Vagina (tissue), 2 donors: ENCODE measurements around the gene LRRC38. TPM values are rescaled to one million over a fixed set of nuclear protein-coding genes. Genes with fewer than 3 reads are reported as not detected.

ENCODE experiments used
- DNase-seq, 2 donors: peaks; one replicate each; pipeline ENCODE4 v3.0.0-alpha.2; 2017; ENCODE audit errors: extremely low spot score in 2 of 2
- H3K27ac ChIP-seq: fragments of 200-600 bp; sonication (generic); one replicate; pipeline ENCODE4 v1.5.1; 2019
- H3K27me3 ChIP-seq: fragments of 200-600 bp; sonication (generic); one replicate; pipeline ENCODE4 v1.5.1; 2019
- H3K36me3 ChIP-seq, 2 donors: fragments of 200-600 bp; sonication (generic); one replicate each; pipeline ENCODE4 v1.5.1; 2017 to 2019
- H3K4me1 ChIP-seq: fragments of 200-600 bp; sonication (generic); one replicate; pipeline ENCODE4 v1.5.1; 2019
- H3K4me3 ChIP-seq, 2 donors: fragments of 200-600 bp; sonication (generic); 1 replicate in 1 of 2; 2 replicates in 1 of 2; pipeline ENCODE4 v1.5.1; 2016 to 2019
- H3K9me3 ChIP-seq: fragments of 200-600 bp; sonication (generic); one replicate; pipeline ENCODE4 v1.5.1; 2019
- CTCF ChIP-seq, 3 experiments: fragments of 450-650 bp in 2 of 3; fragments of 200-600 bp in 1 of 3; sonication (generic) in 1 of 3; IDR thresholded peaks; one replicate each; pipeline ENCODE4 v1.5.1; 2017 to 2019; ENCODE audit warnings: antibody characterized with exemption in 3 of 3, mild to moderate bottlenecking in 2 of 3, moderate library complexity in 2 of 3
- POLR2A ChIP-seq, 2 donors: fragments of 450-650 bp; IDR thresholded peaks; one replicate each; pipeline ENCODE4 v1.6.1; 2017; ENCODE audit warnings: antibody characterized with exemption in 2 of 2, mild to moderate bottlenecking in 2 of 2, moderate library complexity in 2 of 2
- POLR2AphosphoS5 ChIP-seq, 2 donors: sonication (generic); formaldehyde crosslinking; IDR thresholded peaks; one replicate each; pipeline ENCODE4 v1.9.0; 2017; ENCODE audit warnings: antibody characterized with exemption in 2 of 2, mild to moderate bottlenecking in 2 of 2, low read depth in 1 of 2; ENCODE audit not compliant: insufficient read depth in 1 of 2
- intact Hi-C: fragments of 100-400 bp; cut with DNase I; formaldehyde crosslinking; loops from one replicate; pipeline ENCODE4 v1.15.1; 2023
- total RNA-seq: library from RNA; depleted of rRNA; stranded (reverse); fragments of >200 nt; gene quantifications from one replicate; pipeline ENCODE4 v1.2.3, GENCODE V29; 2016

Gene LRRC38
- total RNA-seq, 1 donor from 2014 or later: 2.5 TPM

- Histone ChIP-seq H3K9me3 (no peaks in the 10 kb centered on the region), H3K27ac (peak overlapping the region; percentile 44), H3K27me3 (no peaks in the 10 kb centered on the region), H3K4me1 (no peaks in the 10 kb centered on the region), H3K4me3 (no peak overlapping the region), H3K36me3 (no peaks in the 10 kb centered on the region)
- TF ChIP-seq POLR2AphosphoS5 (IDR thresholded peaks at IDR 0.05; ENCODE audit: insufficient read depth in 1 of 2, low read depth in 1 of 2) (peak in 1 of 2 donors; percentile 35), POLR2A (IDR thresholded peaks at IDR 0.05) (no peak)
- DNase-seq: no peak
- intact Hi-C loops: no loop called here
These were observed 36.9 kb upstream of the LRRC38 start for GRCh38 chr1:13550663-13551062.

- TF ChIP-seq CTCF (IDR thresholded peaks at IDR 0.05) (no peak), POLR2A (IDR thresholded peaks at IDR 0.05) (no peak), POLR2AphosphoS5 (IDR thresholded peaks at IDR 0.05; ENCODE audit: insufficient read depth in 1 of 2, low read depth in 1 of 2) (no peak)
- intact Hi-C loops: no loop called here
- Histone ChIP-seq H3K27me3 (no peaks in the 10 kb centered on the region), H3K9me3 (no peaks in the 10 kb centered on the region), H3K4me3 (no peak overlapping the region), H3K27ac (no peak overlapping the region), H3K4me1 (peaks cover 3% of the 10 kb centered on the region), H3K36me3 (no peaks in the 10 kb centered on the region)
- DNase-seq: no peak
These were observed 35.7 kb upstream of the LRRC38 start for GRCh38 chr1:13549521-13549920.

- no peaks in the 10 kb centered on the region for H3K9me3 ChIP-seq
- intact Hi-C loops: no loop called here
- TF ChIP-seq CTCF (IDR thresholded peaks at IDR 0.05) (no peak), POLR2AphosphoS5 (IDR thresholded peaks at IDR 0.05; ENCODE audit: insufficient read depth in 1 of 2, low read depth in 1 of 2) (no peak), POLR2A (IDR thresholded peaks at IDR 0.05) (no peak)
- H3K4me3 ChIP-seq: no peak overlapping the region
- no peaks in the 10 kb centered on the region for H3K27me3 ChIP-seq
- no peaks in the 10 kb centered on the region for H3K36me3 ChIP-seq
- peaks cover 8% of the 10 kb centered on the region for H3K4me1 ChIP-seq
- no peak overlapping the region for H3K27ac ChIP-seq
- no peak for DNase-seq
These were observed 35.2 kb upstream of the LRRC38 start for GRCh38 chr1:13549021-13549420.

- TF ChIP-seq POLR2A (IDR thresholded peaks at IDR 0.05): no peak
- no peak for TF ChIP-seq CTCF (IDR thresholded peaks at IDR 0.05)
- TF ChIP-seq POLR2AphosphoS5 (IDR thresholded peaks at IDR 0.05; ENCODE audit: insufficient read depth in 1 of 2, low read depth in 1 of 2): no peak
- no peaks in the 10 kb centered on the region for H3K36me3 ChIP-seq
- no peaks in the 10 kb centered on the region for H3K9me3 ChIP-seq
- no peak for DNase-seq
- no peak overlapping the region for H3K4me3 ChIP-seq
- H3K4me1 ChIP-seq: peaks cover 15% of the 10 kb centered on the region
- no peaks in the 10 kb centered on the region for H3K27me3 ChIP-seq
- intact Hi-C loops: no loop called here
- H3K27ac ChIP-seq: no peak overlapping the region
These were observed 34.5 kb upstream of the LRRC38 start for GRCh38 chr1:13548281-13548680.

- Histone ChIP-seq H3K4me1 (peaks cover 17% of the 10 kb centered on the region), H3K9me3 (no peaks in the 10 kb centered on the region), H3K36me3 (no peaks in the 10 kb centered on the region), H3K27ac (no peak overlapping the region), H3K27me3 (no peaks in the 10 kb centered on the region), H3K4me3 (no peak overlapping the region)
- TF ChIP-seq POLR2A (IDR thresholded peaks at IDR 0.05): no peak
- no peak for TF ChIP-seq POLR2AphosphoS5 (IDR thresholded peaks at IDR 0.05; ENCODE audit: insufficient read depth in 1 of 2, low read depth in 1 of 2)
- TF ChIP-seq CTCF (IDR thresholded peaks at IDR 0.05): no peak
- no peak for DNase-seq
- intact Hi-C loops: no loop called here
These were observed 33.0 kb upstream of the LRRC38 start for GRCh38 chr1:13546791-13547190.

- Histone ChIP-seq H3K36me3 (no peaks in the 10 kb centered on the region), H3K4me3 (no peak overlapping the region), H3K27me3 (no peaks in the 10 kb centered on the region), H3K4me1 (peaks cover 17% of the 10 kb centered on the region), H3K27ac (peak overlapping the region; percentile 60), H3K9me3 (no peaks in the 10 kb centered on the region)
- TF ChIP-seq POLR2A (IDR thresholded peaks at IDR 0.05): no peak
- no peak for TF ChIP-seq POLR2AphosphoS5 (IDR thresholded peaks at IDR 0.05; ENCODE audit: insufficient read depth in 1 of 2, low read depth in 1 of 2)
- peak in 1 of 3 experiments; percentile 10 for TF ChIP-seq CTCF (IDR thresholded peaks at IDR 0.05)
- intact Hi-C loops: no loop called here
- no peak for DNase-seq
These were observed 30.4 kb upstream of the LRRC38 start for GRCh38 chr1:13544221-13544556.
